Measurements from ENCODE around the gene NXN. TPM values are rescaled to one million over a fixed set of nuclear protein-coding genes. Genes with fewer than 3 reads are reported as not detected.

NXN gene
- polyA plus RNA-seq, 3 donors, result not detected

DNA sequence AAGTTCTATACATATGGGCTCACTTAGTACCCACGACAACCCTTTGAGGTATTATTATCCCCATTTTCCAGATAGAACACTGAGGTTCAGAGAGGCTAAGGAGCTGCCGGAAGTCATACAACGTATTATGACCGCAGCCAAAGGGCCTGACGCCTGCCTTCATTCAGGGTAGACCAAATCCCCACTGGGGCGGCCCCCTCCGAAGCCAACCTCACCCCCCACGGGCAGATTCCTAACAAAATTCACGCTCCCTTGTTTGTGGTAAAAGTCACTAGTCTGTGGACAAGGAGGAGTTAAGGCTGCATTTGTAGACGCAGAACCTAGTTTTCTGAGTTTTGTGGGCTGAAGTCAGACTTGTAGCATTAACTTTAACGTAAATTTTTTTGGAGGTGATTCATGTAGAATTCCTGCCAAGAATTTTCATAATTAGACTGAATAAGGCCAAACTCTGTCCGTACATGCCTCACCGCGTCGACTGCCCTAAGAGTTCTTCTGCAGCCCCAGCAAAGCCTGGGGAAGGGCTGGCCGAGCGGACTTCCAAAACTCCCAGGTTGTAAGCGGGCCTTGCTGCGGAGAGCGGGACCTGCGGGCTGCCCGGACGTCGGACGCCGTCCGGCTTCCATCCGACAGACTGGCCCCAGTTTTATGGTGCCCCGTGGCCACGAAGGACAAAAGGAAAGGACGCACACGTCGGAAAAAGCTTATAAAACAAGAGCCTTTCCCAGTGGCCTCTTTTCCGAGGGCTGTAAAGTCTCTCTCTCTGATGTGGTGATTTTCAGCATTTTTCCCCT is 75.7 kb downstream of the NXN start:
- no peaks in the 10 kb centered on the region for H3K36me3 Mint-ChIP-seq
- 65% methylated on average over 28 of the region's 34 CpGs for whole genome bisulfite sequencing (ENCODE audit: insufficient coverage)
- Histone ChIP-seq H2AFZ (ENCODE audit: insufficient read depth, low read depth, low read length, poor library complexity, severe bottlenecking) (no peak overlapping the region), H3K27me3 (ENCODE audit: control insufficient read depth in 2 of 2, insufficient read depth in 2 of 2, low read length in 2 of 2) (peaks cover 6 to 48% of the 10 kb centered on the region in 2 donors), H4K20me1 (ENCODE audit: insufficient read depth, low read length) (no peaks in the 10 kb centered on the region), H3K4me2 (replicated peaks; ENCODE audit: extremely low read depth, low read length, poor library complexity, severe bottlenecking) (no peak overlapping the region), H3K9me3 (replicated peaks in 1 of 2; ENCODE audit: control insufficient read depth in 1 of 2, insufficient read depth in 1 of 2, low read length in 2 of 2) (no peaks in the 10 kb centered on the region), H3K4me1 (ENCODE audit: control insufficient read depth in 1 of 2, insufficient read depth in 2 of 2, low read length in 2 of 2) (peaks cover 0 to 2% of the 10 kb centered on the region in 2 donors), H3K79me2 (ENCODE audit: insufficient read depth, low read length) (no peaks in the 10 kb centered on the region), H3K36me3 (replicated peaks in 1 of 2; ENCODE audit: control insufficient read depth in 1 of 2, insufficient read depth in 2 of 2, low read length in 2 of 2) (no peaks in the 10 kb centered on the region), H3K9ac (ENCODE audit: insufficient read depth, low read length, poor library complexity, severe bottlenecking) (no peak overlapping the region), H3K4me3 (replicated peaks in 1 of 3; ENCODE audit: low read depth in 2 of 3, low read length in 3 of 3) (no peak overlapping the region), H3K27ac (ENCODE audit: low read depth in 1 of 2, low read length in 2 of 2) (no peak overlapping the region)
- peaks cover 12% of the 10 kb centered on the region for H3K4me1 Mint-ChIP-seq
- no peak overlapping the region for H3K27ac Mint-ChIP-seq
- H3K9me3 Mint-ChIP-seq, result peaks cover 0 to 10% (median 0%) of the 10 kb centered on the region in 7 donors
- no peak for DNase-seq
- H3K4me3 Mint-ChIP-seq, result peak overlapping the region in 1 of 2 donors; percentile 61
- H3K27me3 Mint-ChIP-seq (ENCODE audit: low read depth in 3 of 3), result peaks cover 49 to 91% (median 83%) of the 10 kb centered on the region in 3 donors
- intact Hi-C loops (cut with micrococcal nuclease), result no loop called here
- TF ChIP-seq, protein P1, sequence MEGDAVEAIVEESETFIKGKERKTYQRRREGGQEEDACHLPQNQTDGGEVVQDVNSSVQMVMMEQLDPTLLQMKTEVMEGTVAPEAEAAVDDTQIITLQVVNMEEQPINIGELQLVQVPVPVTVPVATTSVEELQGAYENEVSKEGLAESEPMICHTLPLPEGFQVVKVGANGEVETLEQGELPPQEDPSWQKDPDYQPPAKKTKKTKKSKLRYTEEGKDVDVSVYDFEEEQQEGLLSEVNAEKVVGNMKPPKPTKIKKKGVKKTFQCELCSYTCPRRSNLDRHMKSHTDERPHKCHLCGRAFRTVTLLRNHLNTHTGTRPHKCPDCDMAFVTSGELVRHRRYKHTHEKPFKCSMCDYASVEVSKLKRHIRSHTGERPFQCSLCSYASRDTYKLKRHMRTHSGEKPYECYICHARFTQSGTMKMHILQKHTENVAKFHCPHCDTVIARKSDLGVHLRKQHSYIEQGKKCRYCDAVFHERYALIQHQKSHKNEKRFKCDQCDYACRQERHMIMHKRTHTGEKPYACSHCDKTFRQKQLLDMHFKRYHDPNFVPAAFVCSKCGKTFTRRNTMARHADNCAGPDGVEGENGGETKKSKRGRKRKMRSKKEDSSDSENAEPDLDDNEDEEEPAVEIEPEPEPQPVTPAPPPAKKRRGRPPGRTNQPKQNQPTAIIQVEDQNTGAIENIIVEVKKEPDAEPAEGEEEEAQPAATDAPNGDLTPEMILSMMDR (IDR thresholded peaks at IDR 0.05), result no peak

DNA sequence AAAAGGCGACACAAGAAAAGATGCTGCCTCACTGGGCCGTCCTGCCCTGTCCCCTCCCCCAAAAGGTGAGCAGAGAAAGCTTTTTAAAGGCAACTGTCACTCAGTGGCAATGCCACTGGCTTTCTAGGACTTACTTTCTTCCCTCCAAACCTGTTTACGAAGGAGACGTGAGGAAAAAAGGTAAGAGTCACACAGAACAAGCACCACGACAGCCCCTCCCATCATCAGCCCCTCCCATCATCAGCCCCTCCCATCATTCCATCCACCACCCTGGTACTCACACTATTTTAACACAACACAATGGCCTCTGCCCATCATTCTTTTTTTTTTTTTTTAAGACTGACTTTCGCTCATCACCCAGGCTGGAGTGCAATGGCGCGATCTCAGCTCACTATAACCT is 77.1 kb downstream of the NXN start:
- H2AFZ ChIP-seq (ENCODE audit: insufficient read depth, low read depth, low read length, poor library complexity, severe bottlenecking), result no peak overlapping the region
- H3K9me3 ChIP-seq (replicated peaks in 1 of 2; ENCODE audit: control insufficient read depth in 1 of 2, insufficient read depth in 1 of 2, low read length in 2 of 2), result no peaks in the 10 kb centered on the region
- H4K20me1 ChIP-seq (ENCODE audit: insufficient read depth, low read length), result no peaks in the 10 kb centered on the region
- TF ChIP-seq, protein P1 (IDR thresholded peaks at IDR 0.05), result no peak
- peak overlapping the region in 1 of 2 donors; percentile 61 for H3K4me3 Mint-ChIP-seq
- H3K9me3 Mint-ChIP-seq, result peaks cover 0 to 14% (median 0%) of the 10 kb centered on the region in 7 donors
- H3K36me3 Mint-ChIP-seq, result no peaks in the 10 kb centered on the region
- H3K79me2 ChIP-seq (ENCODE audit: insufficient read depth, low read length), result no peaks in the 10 kb centered on the region
- no peak overlapping the region for H3K27ac ChIP-seq (ENCODE audit: low read depth in 1 of 2, low read length in 2 of 2)
- intact Hi-C loops (cut with micrococcal nuclease), result no loop called here
- DNase-seq, result no peak
- peaks cover 8 to 11% of the 10 kb centered on the region in 2 donors for H3K4me1 ChIP-seq (ENCODE audit: control insufficient read depth in 1 of 2, insufficient read depth in 2 of 2, low read length in 2 of 2)
- H3K27ac Mint-ChIP-seq, result no peak overlapping the region
- H3K36me3 ChIP-seq (replicated peaks in 1 of 2; ENCODE audit: control insufficient read depth in 1 of 2, insufficient read depth in 2 of 2, low read length in 2 of 2), result no peaks in the 10 kb centered on the region
- peaks cover 47 to 83% (median 74%) of the 10 kb centered on the region in 3 donors for H3K27me3 Mint-ChIP-seq (ENCODE audit: low read depth in 3 of 3)
- peaks cover 19% of the 10 kb centered on the region for H3K4me1 Mint-ChIP-seq
- H3K4me3 ChIP-seq (replicated peaks in 1 of 3; ENCODE audit: low read depth in 2 of 3, low read length in 3 of 3), result no peak overlapping the region
- no peak overlapping the region for H3K4me2 ChIP-seq (replicated peaks; ENCODE audit: extremely low read depth, low read length, poor library complexity, severe bottlenecking)
- H3K9ac ChIP-seq (ENCODE audit: insufficient read depth, low read length, poor library complexity, severe bottlenecking), result no peak overlapping the region
- H3K27me3 ChIP-seq (ENCODE audit: control insufficient read depth in 2 of 2, insufficient read depth in 2 of 2, low read length in 2 of 2), result peaks cover 6 to 41% of the 10 kb centered on the region in 2 donors
- WGBS (ENCODE audit: insufficient coverage), result 89% methylated on average over 5 of the region's 8 CpGs
